Measurements from ENCODE around the gene ISY1.

Gene ISY1

GRCh38 chr3:129087138-129087702 lies 73.6 kb downstream of the ISY1 start:
- no peak for DNase-seq (ENCODE audit: low spot score)

DNA sequence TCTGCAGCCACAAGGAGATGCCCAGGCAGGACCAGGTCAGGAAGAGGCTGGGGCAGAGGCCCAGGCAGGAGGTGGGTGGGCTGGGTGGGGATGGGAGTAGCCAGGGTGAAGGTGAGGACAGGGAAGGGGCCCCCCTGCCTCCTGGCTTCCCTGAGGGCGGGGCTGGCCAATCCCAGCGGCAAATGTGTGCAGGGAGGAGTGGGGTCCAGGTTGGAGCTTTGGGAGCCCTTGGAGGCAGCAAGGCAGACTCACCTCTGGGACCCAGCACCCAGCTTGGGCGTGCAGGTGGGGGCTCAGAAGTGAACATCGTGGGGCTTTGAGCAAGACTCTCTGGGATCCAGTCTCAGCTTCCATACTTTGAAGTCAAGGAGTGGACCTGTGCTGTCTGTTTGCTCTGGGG lies 75.0 kb downstream of the ISY1 start:
- no peak for DNase-seq (ENCODE audit: low spot score)

- DNase-seq (ENCODE audit: low spot score), result no peak
Measured at GRCh38 chr3:129085165-129085715, 75.6 kb downstream of the ISY1 start.

DNA sequence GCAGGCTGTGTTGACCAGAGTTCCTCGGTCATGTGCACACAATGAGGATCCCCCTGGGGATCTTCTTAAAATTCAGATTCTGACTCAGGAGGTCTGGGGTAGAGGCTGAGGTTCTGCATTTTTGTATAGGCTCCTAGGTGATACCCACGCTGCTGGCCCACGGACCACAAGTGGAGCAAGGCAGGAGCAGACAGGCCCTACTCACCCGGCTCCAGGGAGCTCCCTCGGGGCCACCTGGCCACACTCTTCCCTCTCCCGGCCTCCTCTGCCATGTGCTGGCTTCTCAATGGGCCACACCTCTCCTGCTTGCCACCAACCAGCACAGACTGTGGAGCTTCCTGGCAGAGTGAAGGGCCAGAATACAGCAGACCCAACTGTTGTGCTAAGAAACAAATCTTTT lies 76.4 kb downstream of the ISY1 start:
- no peak for DNase-seq (ENCODE audit: low spot score)

- no peak for DNase-seq (ENCODE audit: low spot score)
Measured at GRCh38 chr3:129082026-129082425, 78.8 kb downstream of the ISY1 start.

DNA sequence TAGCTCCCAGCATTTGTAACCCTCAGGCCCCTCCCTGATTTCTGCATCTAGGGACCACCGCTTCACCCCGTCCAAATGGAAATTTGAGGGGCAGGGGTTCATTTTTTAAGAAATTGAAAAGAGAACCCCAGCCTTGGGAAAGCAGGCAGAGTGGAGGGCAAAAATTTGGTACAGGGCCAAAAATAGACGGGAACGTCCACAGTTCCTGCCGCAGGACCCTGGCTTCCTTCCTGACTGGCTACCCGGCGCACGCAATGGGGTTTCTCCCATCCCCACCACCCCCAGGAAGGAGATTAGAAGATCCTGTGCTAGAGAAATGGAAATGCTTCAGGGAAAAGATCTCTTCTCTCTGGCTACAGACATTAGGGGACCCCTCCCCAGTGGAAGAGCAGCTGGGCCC lies 79.4 kb downstream of the ISY1 start:
- DNase-seq (ENCODE audit: low spot score), result no peak

- no peak for DNase-seq (ENCODE audit: low spot score)
Measured at GRCh38 chr3:129078510-129078909, 82.4 kb downstream of the ISY1 start.
